ENCODE measurements around the gene SSUH2.

SSUH2 gene

DNA sequence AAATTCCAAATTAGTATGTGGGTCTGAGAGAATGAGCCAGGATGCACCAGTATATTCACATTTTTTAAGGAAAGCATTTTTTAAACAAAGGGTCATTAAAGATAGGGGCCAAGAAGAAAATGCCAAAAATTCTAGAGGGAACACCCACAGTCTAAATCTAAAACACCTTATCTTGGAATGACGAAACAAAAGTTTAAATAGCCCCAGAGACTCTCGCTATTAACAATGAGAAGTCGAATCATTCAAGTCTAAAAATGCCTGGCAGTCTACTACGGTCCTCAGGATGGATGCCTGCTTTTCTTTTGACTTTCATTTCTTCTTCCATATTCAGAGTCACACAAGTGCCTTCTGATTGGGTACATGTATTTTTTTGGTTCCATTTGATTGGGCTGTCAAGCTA is 66.3 kb downstream of the SSUH2 start:
- no peak for DNase-seq

GRCh38 chr3:8576841-8577571 is 67.6 kb downstream of the SSUH2 start:
- no peak for DNase-seq

DNA sequence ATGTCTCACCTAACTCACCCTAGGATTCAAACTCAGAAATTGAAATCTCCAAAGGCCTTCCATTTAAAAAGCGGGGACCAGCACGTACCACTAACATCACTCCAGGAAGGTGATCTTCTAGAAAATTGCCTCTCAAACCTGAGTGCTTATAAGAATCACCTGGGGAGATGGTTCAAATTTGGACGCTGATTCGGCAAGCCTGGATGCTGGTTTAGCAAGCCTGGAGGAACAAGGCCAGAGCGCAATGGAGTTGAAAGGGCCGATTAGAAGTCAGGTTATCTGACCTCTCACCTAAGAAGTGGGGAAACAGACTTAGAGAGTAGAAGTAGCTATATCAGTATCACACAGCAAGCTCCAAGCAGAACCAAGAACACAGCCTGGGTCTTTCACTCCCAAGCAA is 68.2 kb downstream of the SSUH2 start:
- no peak for DNase-seq

GRCh38 chr3:8575364-8576104 is 69.1 kb downstream of the SSUH2 start:
- DNase-seq: no peak

DNA sequence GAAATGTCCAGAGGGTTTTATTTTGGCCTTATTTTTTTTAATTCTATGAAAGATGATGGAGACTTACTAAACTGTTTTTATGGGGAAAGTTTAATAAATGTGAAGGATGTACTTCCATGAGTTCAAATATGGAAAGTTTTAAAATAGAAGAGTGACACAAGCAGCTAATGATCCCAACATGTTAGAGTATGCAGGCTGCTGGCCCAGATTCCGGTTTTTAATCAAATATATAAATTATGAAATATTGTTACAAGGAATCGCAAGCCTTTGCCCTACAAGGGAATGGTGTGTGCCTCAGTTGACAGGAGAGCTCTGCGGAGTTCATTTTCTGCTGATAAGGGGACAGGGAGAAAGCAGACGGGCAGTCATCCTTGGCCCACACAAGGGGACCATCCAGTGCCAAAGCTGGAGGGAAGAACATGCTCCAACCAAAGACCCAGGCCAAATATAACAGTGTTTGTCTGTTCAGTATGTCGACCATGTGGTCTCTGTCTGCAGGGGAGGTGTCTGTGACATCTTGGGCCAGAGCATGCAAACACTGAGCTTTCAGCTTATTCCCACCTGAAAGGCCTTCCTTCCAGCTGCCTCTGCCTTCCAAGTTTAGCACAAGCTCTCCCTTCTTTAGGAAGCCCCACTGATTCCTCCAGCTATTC is 69.8 kb downstream of the SSUH2 start:
- no peak for DNase-seq

DNA sequence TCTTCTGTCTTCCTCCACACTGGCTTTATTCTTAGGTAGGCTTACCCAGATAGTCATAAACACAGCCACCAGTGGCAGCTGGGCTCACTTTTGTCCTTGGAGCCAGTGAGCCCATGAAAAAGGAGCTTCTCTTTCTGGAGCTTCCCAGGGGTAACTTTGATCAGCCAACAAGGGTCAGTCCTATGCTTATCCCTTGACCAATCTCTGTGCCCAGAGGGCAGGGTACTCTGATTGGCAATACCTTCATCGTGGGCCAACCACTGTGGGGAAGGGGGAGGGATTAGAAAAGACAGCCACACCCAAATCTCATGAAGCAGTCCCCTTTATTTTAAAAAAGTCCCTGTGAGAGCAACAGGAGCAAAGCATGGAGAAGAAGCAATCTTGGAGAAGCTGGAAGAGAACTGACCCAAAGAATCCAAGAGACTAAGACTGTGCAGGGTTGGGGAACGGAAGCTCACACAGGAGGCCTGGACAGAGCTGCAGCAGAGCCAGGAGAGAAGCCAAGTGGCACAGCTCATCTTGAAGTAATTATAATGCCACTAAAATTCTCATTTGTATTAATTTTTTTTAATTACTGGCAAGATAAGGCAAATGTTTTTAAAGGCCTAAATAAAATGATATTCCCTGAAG is 70.4 kb downstream of the SSUH2 start:
- no peak for DNase-seq

GRCh38 chr3:8573342-8573926 is 71.2 kb downstream of the SSUH2 start:
- DNase-seq: no peak

- no peak for DNase-seq
Observed at GRCh38 chr3:8571256-8571655, 73.3 kb downstream of the SSUH2 start.
